Measurements from ENCODE around the gene EYS.

Gene EYS

DNA sequence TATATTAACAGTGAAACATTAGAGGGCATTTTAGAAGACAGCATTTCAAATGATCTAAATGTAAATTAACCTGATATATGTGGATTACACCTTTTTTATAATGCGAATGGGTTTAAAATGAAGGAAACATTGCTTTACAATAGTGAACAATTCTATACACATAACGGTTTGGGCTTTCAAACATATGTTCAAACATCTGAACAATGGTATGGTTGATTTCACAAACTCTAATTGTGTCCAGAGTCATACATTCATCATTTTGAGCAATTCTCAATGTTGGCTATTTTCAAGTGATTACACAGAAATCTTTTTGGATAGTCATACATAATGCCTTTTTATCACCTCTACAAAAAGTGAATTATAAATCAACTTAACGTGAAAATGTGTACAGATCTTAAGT lies 1493.3 kb downstream of the EYS start:
- DNase-seq: no peak

GRCh38 chr6:64197246-64197645 lies 1509.8 kb downstream of the EYS start:
- no peak for DNase-seq

- DNase-seq: no peak
These were observed 1520.4 kb downstream of the EYS start for GRCh38 chr6:64186592-64186991.

DNA sequence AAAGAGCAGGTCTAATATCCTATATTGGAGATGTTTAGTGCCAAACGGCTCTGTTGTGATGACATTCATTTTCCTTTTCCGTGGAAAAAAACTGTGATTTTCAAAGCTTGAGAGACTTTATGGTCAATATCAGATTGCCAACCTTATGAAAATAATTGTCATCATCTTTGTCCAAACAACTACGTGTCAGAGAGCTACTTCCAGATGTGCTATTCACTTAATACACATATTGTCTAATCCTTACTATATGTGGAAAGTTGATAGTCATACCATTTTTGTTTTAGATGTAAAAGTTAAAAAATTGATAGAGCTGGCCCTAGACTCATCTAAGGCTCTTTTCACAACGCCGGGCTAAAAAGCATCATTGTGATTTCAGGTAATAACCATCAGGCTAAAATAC lies 1521.4 kb downstream of the EYS start:
- no peak for DNase-seq

DNA sequence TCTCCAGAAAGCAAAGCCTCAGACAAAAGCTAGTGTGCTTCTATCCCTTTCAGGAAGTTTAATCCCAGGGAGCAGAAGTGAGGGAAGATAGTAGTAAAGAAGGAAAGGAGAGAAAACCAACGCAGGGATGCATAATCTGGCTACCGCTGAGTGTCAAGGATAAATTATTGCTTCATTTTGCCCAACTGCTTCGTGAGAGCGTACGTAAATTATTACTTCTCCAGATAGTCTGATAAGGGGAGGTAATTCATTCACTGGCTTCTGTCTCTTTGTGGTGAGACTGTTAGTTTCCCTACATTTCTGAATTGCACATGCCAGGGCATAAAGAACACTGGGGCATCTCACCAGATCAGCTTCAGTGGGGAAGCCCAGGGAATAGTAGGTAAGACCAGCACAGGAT lies 1531.7 kb downstream of the EYS start:
- DNase-seq: no peak

GRCh38 chr6:64170316-64170715 lies 1536.7 kb downstream of the EYS start:
- no peak for DNase-seq

DNA sequence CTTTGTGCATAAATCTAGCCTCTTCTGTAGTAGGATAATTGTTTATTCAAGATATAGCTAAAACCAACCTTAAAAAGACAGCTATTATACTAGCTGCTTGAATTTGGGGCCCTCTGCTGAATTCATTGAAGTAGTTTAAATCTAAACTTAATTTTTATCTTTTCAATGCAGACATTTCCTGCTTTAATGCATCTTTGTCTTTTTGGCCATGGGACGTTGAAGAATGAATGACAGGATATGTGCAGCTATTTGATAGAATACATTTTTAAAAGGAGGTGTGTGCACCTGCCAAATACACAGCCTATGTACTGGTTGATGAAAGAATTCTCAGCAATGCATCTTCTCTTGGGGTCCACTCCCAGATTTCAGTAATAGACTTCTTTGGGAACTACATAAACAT lies 1546.5 kb downstream of the EYS start:
- DNase-seq: no peak

GRCh38 chr6:64155063-64155462 lies 1552.0 kb downstream of the EYS start:
- DNase-seq: no peak

GRCh38 chr6:64146876-64147275 lies 1560.2 kb downstream of the EYS start:
- DNase-seq: no peak

DNA sequence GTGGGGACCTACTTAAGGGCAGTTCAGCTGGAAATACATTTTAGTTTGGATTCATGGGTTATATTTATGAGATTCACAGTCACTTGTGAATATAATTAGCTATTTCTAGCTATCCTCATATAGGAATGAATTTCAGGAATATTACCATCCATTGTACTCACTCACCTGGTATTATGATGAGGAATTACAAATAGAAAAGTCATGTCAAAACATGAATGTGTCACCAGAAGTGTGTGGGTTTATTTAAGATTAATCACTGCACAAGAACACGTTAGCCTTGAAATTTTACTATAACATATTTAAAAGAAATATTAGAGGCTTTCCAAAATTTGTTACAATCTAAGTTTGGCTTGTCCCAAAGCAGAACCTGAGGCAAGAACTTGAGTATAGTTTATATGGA lies 1560.9 kb downstream of the EYS start:
- no peak for DNase-seq

GRCh38 chr6:64145658-64146057 lies 1561.4 kb downstream of the EYS start:
- DNase-seq: no peak

- DNase-seq: no peak
These were observed 1563.9 kb downstream of the EYS start for GRCh38 chr6:64143101-64143500.

- no peak for DNase-seq
These were observed 1565.3 kb downstream of the EYS start for GRCh38 chr6:64141680-64142079.

DNA sequence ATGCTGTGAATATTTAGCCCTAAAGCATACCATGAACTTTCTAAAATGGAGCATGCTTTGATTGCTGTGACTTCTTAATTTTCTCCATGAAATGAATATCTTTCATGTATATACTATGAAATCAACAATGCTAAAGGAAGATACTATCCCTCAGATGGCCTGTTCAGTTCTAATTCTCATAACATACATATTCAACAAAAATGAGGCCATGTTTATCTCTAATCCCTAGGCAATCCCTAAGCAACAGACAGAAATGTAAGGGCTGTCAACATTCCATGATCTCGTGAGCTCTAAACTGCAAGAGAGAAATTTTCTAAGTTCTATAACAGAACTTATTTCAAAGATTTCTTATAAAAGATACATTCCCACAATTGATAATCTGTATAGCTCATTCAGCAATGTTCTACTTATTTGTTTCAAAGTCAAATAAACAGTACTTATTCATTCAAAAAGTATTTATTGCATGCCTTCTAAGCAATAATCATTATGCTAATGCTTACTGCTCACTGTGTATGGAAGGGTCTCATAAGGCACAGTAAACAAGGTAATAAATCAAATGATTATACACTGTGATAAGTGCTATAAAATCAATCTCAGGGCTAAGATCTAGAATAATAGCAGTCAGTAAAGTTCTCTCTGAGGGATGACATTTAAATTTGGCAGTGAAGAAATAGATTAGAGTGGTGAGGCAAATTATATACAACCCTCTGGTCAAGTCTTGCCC lies 1578.6 kb downstream of the EYS start:
- no peak for DNase-seq

- DNase-seq: no peak
These were observed 1583.0 kb downstream of the EYS start for GRCh38 chr6:64123761-64124633.

DNA sequence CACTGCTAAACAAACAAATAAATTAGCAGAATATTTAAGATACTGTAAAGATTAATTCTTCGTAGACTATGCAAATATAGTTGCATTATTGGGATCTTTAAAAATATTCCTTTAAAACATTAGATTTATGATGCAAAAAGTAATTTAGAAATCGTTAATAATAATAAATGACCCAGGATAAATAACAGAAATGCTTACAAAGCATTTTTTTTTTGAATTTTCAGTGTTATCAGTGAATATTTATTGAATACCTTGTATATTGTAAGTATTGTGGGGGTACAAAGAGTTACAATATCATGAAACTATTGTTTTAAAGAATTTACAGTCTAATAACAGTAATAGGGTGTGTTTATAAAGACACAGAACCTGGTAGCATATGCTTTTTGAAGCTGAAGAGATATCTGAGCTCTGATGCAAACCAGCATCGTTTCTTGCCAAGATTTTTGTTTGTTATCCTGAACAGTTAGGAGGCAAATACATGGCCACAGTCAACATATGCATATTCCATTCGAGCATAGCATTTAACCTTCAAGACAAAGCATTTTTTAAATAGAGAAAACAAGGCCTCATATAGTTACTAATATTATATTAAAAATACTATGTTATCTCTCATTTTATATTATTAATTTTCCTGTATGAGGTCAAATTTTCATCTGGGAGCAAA lies 1584.2 kb downstream of the EYS start:
- DNase-seq: no peak

GRCh38 chr6:64121011-64121565 lies 1585.9 kb downstream of the EYS start:
- DNase-seq: no peak

- no peak for DNase-seq
These were observed 1593.3 kb downstream of the EYS start for GRCh38 chr6:64113704-64114103.

DNA sequence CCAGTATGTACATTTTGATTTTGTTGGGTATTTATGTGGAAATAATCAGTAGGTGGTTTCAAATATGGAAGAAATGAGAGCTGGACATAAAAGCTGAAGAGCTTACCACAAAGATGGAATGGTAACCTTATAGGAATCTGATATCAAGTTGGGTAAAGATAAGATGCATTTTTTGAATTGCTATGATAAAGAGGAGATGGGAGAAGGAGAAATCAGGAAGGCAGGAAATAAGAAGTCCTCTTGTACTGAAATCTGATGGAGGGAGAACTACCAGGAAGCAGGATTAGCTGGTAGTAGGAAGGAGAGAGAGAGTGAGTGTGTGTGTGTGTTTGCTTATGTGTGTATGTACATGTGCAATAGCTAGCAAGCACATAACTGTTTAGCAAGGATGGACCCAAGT lies 1603.0 kb downstream of the EYS start:
- no peak for DNase-seq

DNA sequence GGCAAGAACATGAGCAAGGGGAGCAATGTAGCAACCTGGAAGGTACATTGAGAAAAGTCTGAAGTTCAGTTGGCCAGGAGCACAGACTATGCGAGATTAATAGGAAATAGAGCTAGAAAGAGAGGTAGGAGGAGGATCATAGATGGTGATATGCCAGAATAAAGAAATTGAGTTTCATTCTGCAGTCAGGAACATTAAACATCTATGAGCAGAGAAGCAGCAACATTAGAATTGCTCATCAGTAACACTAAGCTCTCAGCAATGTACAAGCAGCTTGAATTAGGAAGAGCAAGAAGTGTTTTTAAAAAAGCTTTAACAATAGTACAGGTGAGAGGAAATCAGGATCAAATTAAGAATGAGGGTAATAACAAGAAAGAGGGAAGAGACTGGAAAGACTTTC lies 1603.5 kb downstream of the EYS start:
- no peak for DNase-seq

GRCh38 chr6:64100702-64101303 lies 1606.2 kb downstream of the EYS start:
- no peak for DNase-seq

DNA sequence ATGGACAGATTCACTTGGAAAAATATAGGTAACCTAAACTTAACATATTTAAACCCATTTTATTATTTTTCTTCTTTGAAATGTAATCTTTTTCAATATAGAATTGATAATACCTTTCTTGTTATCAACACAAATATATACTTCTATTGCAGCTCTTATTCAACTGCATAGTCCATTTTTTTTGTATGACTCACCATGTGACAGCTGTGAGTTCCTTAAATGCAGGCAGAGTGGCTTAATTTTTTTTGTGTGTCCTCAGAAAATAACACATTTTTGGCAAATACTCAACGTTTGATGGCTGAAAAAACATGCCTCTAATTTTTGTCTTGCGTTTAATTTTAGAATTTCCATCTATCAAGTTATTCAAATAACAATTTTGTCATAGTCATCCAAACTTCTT lies 1616.7 kb downstream of the EYS start:
- DNase-seq: no peak

DNA sequence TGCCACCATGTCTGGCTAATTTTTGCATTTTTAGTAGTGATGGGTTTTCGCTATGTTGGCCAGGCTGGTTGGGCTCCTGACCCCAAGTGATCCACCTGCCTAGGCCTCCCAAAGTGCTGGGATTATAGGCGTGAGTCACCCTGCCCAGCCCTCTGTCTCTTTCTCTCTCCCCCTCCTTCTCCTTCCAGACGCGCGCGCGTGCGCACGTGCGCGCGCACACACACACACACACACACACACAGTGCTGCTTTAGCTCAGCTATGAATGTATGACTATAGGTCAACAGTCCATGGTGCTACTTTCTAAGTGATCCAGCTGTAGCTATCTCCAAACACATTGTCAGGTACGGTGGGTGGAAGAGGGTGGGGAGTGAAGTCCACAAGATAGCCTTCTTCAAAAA lies 1621.9 kb downstream of the EYS start:
- no peak for DNase-seq

Measured in SW 1271 (cell line).